Adrenal gland (tissue), 12 donors: Measurements from ENCODE around the gene UBTD2. TPM values are rescaled to one million over a fixed set of nuclear protein-coding genes. Genes with fewer than 3 reads are reported as not detected.
"Not testable (repeated sequence)": the region's sequence is repeated elsewhere in the genome, so short reads cannot be mapped to it uniquely, and the experiment has no call there.

Experiments
- DNase-seq, 7 donors: peaks; one replicate each; pipeline ENCODE4 v3.0.0-alpha.2; 2019 to 2020
- H3K27ac ChIP-seq, 5 donors: fragments of 200-600 bp; sonication (generic) in 4 of 5; 1 replicate in 3 of 5; 2 replicates in 2 of 5; pipeline versions ENCODE4 v1.5.1 to v1.8.0; 2016 to 2020; ENCODE audit warnings: mild to moderate bottlenecking in 1 of 5
- H3K27me3 ChIP-seq: fragments of 200-600 bp; 2 replicates; pipeline ENCODE4 v1.8.0; 2021
- H3K36me3 ChIP-seq, 2 donors: fragments of 200-600 bp; replicated peaks in 1 of 2; 1 replicate in 1 of 2; 2 replicates in 1 of 2; pipeline versions ENCODE4 v1.5.1 to v1.8.0; 2018 to 2022
- H3K4me1 ChIP-seq, 2 donors: fragments of 200-600 bp; replicated peaks in 1 of 2; 1 replicate in 1 of 2; 2 replicates in 1 of 2; pipeline versions ENCODE4 v1.5.1 to v1.8.0; 2018 to 2021
- H3K4me3 ChIP-seq, 4 donors: fragments of 200-600 bp; sonication (generic) in 3 of 4; one replicate each; pipeline ENCODE4 v1.5.1; 2016 to 2018
- H3K9me3 ChIP-seq, 3 donors: fragments of 200-600 bp; sonication (generic) in 1 of 3; replicated peaks in 1 of 3; 1 replicate in 2 of 3; 2 replicates in 1 of 3; pipeline versions ENCODE4 v1.5.1 to v1.8.0; 2016 to 2021
- CTCF ChIP-seq, 6 experiments: fragments of 450-650 bp in 4 of 6; fragments of 200-600 bp in 2 of 6; sonication (generic) in 1 of 6; IDR thresholded peaks; 1 replicate in 5 of 6; 2 replicates in 1 of 6; pipeline versions ENCODE4 v1.5.1 to v1.8.0; 2016 to 2021; ENCODE audit warnings: antibody characterized with exemption in 6 of 6, mild to moderate bottlenecking in 2 of 6, moderate library complexity in 1 of 6
- POLR2A ChIP-seq, 2 donors: fragments of 450-650 bp; IDR thresholded peaks; one replicate each; pipeline ENCODE4 v1.6.1; 2017; ENCODE audit warnings: antibody characterized with exemption in 2 of 2, mild to moderate bottlenecking in 2 of 2, moderate library complexity in 1 of 2
- WGBS, 4 donors: extraction: QIAGEN DNeasy Blood & Tissue Kit in 2 of 4; methylation state at CpG; one replicate each; pipeline versions ENCODE4 v1.1.5 to v1.1.7; 2013 to 2017; 5-methylcytosine and 5-hydroxymethylcytosine counted together
- intact Hi-C, 2 donors: fragments of 100-400 bp; cut with DNase I; formaldehyde crosslinking; loops; one replicate each; pipeline versions ENCODE4 v1.14.1 to v1.15.0; 2022 to 2023
- polyA plus RNA-seq, 3 donors: library from polyadenylated mRNA; stranded (reverse); fragments of 200-250 nt in 2 of 3; fragments of 350-450 nt in 1 of 3; fragmentation: Illumina TruSeq in 1 of 3; extraction: RNeasy Lipid Tissue Mini Kit (QIAGEN cat#74804) in 1 of 3; gene quantifications; one replicate each; pipeline ENCODE4 v1.2.3, GENCODE V29; 2013 to 2014
- total RNA-seq, 9 donors: library from RNA; depleted of rRNA in 4 of 9; stranded (reverse); fragments of >200 nt in 4 of 9; fragments of 120-200 nt in 1 of 9; fragmentation: NEBNext Ultra II Directional in 1 of 9; extraction: Animal tissue kit (Norgen Biotek cat#: 25700) in 1 of 9; gene quantifications; one replicate each; pipeline versions ENCODE4 v1.1.0 to v1.2.4, GENCODE V29; 2013 to 2023
- donor health status: healthy with polysubstance abuse.
- donor health status: Bipolar disorder and iron deficiency.
- donor health status: DM: yes; HTN: yes; CAD: no.
- donor health status: DM: no; HTN: no; CAD: no.
- donor health status: DM: no; HTN: no; CAD: no.
- donor health status: DM: yes; HTN: yes; CAD: no.

The UBTD2 gene
- total and polyA plus RNA-seq, 12 donors, result 8.2 to 24.7 (median 17.2) TPM

- Histone ChIP-seq H3K4me1 (peaks cover 6 to 7% of the 10 kb centered on the region in 2 donors), H3K27ac (peak overlapping the region in 2 of 5 donors; percentile 30 to 46), H3K4me3 (no peak overlapping the region), H3K27me3 (no peaks in the 10 kb centered on the region), H3K36me3 (no peaks in the 10 kb centered on the region), H3K9me3 (no peaks in the 10 kb centered on the region)
- TF ChIP-seq POLR2A (IDR thresholded peaks at IDR 0.05) (no peak), CTCF (IDR thresholded peaks at IDR 0.05) (peak; percentile 71 to 92 (median 88))
- intact Hi-C loops, result loop anchor here in 1 of 2 donors (5.0 to 10.0 kb wide), 2 partner anchors 98 to 186 kb away; partner anchors contain the start of gene EFCAB9
- DNase-seq, result peak; percentile 72 to 93 (median 85)
- 36 to 45% (median 39%) methylated on average over 5 of the region's 5 CpGs for WGBS, 4 donors
Measured at GRCh38 chr5:172293054-172293744, 9.6 kb upstream of the UBTD2 start.

- not testable (repeated sequence) for H3K4me3 ChIP-seq, DNase-seq, H3K4me1 ChIP-seq, H3K27ac ChIP-seq, H3K27me3 ChIP-seq, H3K9me3 ChIP-seq, H3K36me3 ChIP-seq
- intact Hi-C loops, result loop anchor here in 1 of 2 donors (5.0 to 10.0 kb wide), 2 partner anchors 97 to 185 kb away; partner anchors contain the start of gene EFCAB9
- WGBS, 4 donors, result 77 to 84% (median 82%) methylated on average over 5 of the region's 5 CpGs
Measured at GRCh38 chr5:172291837-172292236, 8.3 kb upstream of the UBTD2 start.

DNA sequence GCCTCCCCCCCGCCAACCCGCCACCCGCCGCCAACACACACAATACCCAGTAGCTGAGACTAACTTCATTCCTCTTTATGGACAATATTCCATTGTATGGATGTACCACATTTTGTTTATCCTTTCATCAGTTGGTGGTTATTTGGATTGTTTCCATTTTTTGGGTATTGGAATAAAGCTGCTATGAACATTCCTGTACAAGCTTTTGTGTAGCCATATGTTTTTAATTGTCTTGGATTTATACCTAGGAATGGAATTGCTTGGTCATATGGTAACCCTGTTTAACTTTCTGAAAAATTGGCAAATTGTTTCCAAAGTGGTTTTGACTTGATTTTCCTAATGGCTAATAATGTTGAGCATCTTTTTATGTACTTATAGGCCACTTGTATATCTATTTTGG, 4.9 kb upstream of the UBTD2 start:
- H3K27ac ChIP-seq, result no peak overlapping the region
- no peaks in the 10 kb centered on the region for H3K9me3 ChIP-seq
- H3K36me3 ChIP-seq, result no peaks in the 10 kb centered on the region
- 94 to 100% (median 97%) methylated on average over 4 of the region's 4 CpGs for WGBS, 4 donors
- DNase-seq, result no peak
- H3K4me3 ChIP-seq, result no peak overlapping the region
- no peaks in the 10 kb centered on the region for H3K27me3 ChIP-seq
- no peak for TF ChIP-seq CTCF (IDR thresholded peaks at IDR 0.05)
- TF ChIP-seq POLR2A (IDR thresholded peaks at IDR 0.05), result no peak
- intact Hi-C loops, result loop anchor here in 1 of 2 donors (5.0 to 10.0 kb wide), 2 partner anchors 104 to 186 kb away; partner anchors contain the start of gene STK10
- peaks cover 6 to 7% of the 10 kb centered on the region in 2 donors for H3K4me1 ChIP-seq

DNA sequence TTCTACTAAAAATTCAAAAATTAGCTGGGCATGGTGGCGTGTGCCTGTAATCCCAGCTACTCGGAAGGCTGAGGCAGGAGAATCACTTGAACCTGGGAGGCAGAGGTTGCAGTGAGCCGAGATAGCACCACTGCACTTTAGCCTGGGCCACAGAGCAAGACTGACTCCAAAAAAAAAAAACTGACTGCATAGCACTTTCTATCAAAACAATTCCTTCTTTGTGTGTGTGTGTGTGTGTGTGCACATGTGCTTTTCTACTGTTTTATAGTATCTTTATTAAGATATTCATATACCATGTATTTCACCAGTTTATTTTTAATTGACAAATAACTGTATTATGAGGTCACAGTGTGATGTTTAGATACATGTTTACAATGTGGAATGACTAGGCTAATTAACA, 3.6 kb upstream of the UBTD2 start:
- WGBS, 4 donors, result 81 to 98% (median 94%) methylated on average over 3 of the region's 3 CpGs
- DNase-seq, H3K4me1 ChIP-seq, H3K4me3 ChIP-seq, H3K9me3 ChIP-seq, H3K27ac ChIP-seq, H3K36me3 ChIP-seq, H3K27me3 ChIP-seq: not testable (repeated sequence)
- intact Hi-C loops, result loop anchor here in 1 of 2 donors (5.0 to 10.0 kb wide), 2 partner anchors 102 to 185 kb away; partner anchors contain the start of gene STK10

DNA sequence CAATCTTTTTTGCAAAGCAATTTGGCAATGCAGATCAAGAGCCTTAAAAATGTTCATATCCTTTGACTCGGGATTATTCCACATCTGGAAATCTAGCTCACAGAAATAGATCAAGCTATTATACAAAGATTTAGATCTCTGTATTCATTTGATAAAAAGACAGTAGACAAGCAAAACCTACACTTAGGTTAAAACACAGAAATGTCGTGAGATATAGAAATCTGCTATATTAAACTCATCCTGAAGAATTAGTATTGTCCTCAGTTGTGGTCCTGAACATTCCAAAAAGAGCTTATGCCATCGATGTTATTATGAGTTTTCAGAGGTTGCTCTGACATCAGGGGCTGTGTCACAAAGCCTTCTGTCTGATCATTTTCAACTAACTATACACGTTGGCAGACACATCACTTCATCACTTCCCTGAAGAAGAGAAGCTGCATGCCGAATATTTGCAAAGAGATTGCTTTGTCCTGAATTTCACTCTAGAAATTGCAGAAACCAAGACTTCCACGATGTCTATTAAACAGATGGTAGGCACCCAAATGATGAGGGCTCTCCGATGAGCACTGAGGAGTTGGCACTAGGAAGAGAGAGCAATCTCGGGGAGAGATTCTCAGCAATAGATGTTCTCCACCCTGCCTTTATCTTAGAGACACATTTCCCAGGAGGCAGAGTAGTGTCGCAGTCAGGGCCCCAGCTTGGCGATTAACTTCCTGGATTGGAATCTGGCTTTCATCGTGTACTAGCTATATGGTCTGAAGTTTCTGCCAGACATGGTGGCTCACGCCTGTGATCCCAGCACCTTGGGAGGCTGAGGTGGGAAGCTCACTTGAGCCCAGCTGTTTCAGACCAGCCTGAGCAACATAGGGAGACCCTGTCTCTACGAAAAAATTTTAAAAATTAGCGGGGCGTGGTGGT, 1.9 kb upstream of the UBTD2 start:
- no peak overlapping the region for H3K4me3 ChIP-seq
- intact Hi-C loops, result loop anchor here in 1 of 2 donors (5.0 to 10.0 kb wide), 2 partner anchors 101 to 183 kb away; partner anchors contain the start of gene STK10
- WGBS, 4 donors, result 76 to 85% (median 81%) methylated on average over 15 of the region's 15 CpGs

More for the DNA sequence above, 1.9 kb upstream of the UBTD2 start:
- DNase-seq, result no peak
- Histone ChIP-seq H3K9me3 (no peaks in the 10 kb centered on the region), H3K27me3 (no peaks in the 10 kb centered on the region), H3K36me3 (no peaks in the 10 kb centered on the region), H3K27ac (no peak overlapping the region), H3K4me1 (peaks cover 21% of the 10 kb centered on the region in 2 donors)
- TF ChIP-seq POLR2A (IDR thresholded peaks at IDR 0.05) (no peak), CTCF (IDR thresholded peaks at IDR 0.05) (no peak)
